G401 (cell line): ENCODE measurements around the gene SPATA4. TPM values are rescaled to one million over a fixed set of nuclear protein-coding genes. Genes with fewer than 3 reads are reported as not detected.

Experiments used
- total RNA-seq: library from RNA; depleted of rRNA; stranded (reverse); fragments of >200 nt; shearing (Covaris generic); gene quantifications from 2 replicates; pipeline ENCODE4 v1.2.3, GENCODE V29; 2014; rRNA removed

Gene SPATA4
- total RNA-seq, 1 experiment from 2014 or later, result not detected

Other genes with a start within 250 kb of the SPATA4 start
- gene WDR17, start 129.7 kb downstream of the SPATA4 start, total RNA-seq, result 1.5 and 2.8 TPM in 2 replicates
- gene ASB5, start 73.6 kb upstream of the SPATA4 start, total RNA-seq, result not detected in 2 replicates
- 48.9 and 79.5 TPM in 2 replicates for gene SPCS3, start 124.4 kb upstream of the SPATA4 start, total RNA-seq